ENCODE data around the gene C3orf33.
A peak's percentile ranks its signal among the peaks of the same experiment; 100 is the strongest.

Gene C3orf33

GRCh38 chr3:155809181-155809580 lies 3.1 kb upstream of the C3orf33 start:
- H3K4me3 ChIP-seq (ENCODE audit: low read depth, low read length) = no peak overlapping the region
- TF ChIP-seq MYC (IDR thresholded peaks at IDR 0.05; ENCODE audit: low read depth, low read length) (no peak), POLR2A (IDR thresholded peaks at IDR 0.05; ENCODE audit: extremely low read depth, insufficient read length) (no peak)
- TF ChIP-seq, protein P1, sequence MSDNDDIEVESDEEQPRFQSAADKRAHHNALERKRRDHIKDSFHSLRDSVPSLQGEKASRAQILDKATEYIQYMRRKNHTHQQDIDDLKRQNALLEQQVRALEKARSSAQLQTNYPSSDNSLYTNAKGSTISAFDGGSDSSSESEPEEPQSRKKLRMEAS (IDR thresholded peaks at IDR 0.05; ENCODE audit: low read depth, low read length) = no peak
- TF ChIP-seq, protein P2, sequence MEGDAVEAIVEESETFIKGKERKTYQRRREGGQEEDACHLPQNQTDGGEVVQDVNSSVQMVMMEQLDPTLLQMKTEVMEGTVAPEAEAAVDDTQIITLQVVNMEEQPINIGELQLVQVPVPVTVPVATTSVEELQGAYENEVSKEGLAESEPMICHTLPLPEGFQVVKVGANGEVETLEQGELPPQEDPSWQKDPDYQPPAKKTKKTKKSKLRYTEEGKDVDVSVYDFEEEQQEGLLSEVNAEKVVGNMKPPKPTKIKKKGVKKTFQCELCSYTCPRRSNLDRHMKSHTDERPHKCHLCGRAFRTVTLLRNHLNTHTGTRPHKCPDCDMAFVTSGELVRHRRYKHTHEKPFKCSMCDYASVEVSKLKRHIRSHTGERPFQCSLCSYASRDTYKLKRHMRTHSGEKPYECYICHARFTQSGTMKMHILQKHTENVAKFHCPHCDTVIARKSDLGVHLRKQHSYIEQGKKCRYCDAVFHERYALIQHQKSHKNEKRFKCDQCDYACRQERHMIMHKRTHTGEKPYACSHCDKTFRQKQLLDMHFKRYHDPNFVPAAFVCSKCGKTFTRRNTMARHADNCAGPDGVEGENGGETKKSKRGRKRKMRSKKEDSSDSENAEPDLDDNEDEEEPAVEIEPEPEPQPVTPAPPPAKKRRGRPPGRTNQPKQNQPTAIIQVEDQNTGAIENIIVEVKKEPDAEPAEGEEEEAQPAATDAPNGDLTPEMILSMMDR (IDR thresholded peaks at IDR 0.05; ENCODE audit: low read depth, low read length) = no peak
- DNase-seq (ENCODE audit: low read depth) = no peak

DNA sequence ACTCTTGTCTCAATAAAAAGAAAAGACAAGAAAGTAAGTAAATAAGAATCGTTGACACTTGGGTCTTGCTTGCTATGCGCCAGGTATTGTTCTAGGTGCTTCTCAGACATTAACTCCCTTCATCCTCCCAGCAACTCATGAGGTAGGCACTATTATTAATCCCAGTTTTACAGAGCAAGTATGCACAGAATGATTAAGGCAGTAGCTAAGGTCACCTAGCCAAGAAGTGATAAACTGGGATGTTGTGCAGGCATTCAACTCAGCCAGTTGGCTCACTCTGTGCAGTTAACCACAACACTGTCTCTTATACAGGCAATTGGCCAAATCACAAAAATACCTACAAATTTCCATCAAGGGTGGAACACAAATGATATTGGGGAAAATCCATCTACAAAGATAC lies 1.7 kb upstream of the C3orf33 start:
- DNase-seq (ENCODE audit: low read depth) = no peak
- no peak overlapping the region for H3K4me3 ChIP-seq (ENCODE audit: low read depth, low read length)
- TF ChIP-seq MYC (IDR thresholded peaks at IDR 0.05; ENCODE audit: low read depth, low read length) = no peak

- DNase-seq (ENCODE audit: low read depth) = peak; percentile 53
- TF ChIP-seq, protein P1 (IDR thresholded peaks at IDR 0.05; ENCODE audit: low read depth, low read length) = no peak
- TF ChIP-seq, protein P2 (IDR thresholded peaks at IDR 0.05; ENCODE audit: low read depth, low read length) = no peak
- no peak for TF ChIP-seq MYC (IDR thresholded peaks at IDR 0.05; ENCODE audit: low read depth, low read length)
- TF ChIP-seq POLR2A (IDR thresholded peaks at IDR 0.05; ENCODE audit: extremely low read depth, insufficient read length) = no peak
- H3K4me3 ChIP-seq (ENCODE audit: low read depth, low read length) = peak overlapping the region; percentile 63
Measured at GRCh38 chr3:155805204-155805801, 775 bp downstream of the C3orf33 start.

- TF ChIP-seq, protein P2 (IDR thresholded peaks at IDR 0.05; ENCODE audit: low read depth, low read length) = no peak
- no peak for DNase-seq (ENCODE audit: low read depth)
- H3K4me3 ChIP-seq (ENCODE audit: low read depth, low read length) = no peak overlapping the region
Measured at GRCh38 chr3:155804323-155804722, 1.8 kb downstream of the C3orf33 start.

DNA sequence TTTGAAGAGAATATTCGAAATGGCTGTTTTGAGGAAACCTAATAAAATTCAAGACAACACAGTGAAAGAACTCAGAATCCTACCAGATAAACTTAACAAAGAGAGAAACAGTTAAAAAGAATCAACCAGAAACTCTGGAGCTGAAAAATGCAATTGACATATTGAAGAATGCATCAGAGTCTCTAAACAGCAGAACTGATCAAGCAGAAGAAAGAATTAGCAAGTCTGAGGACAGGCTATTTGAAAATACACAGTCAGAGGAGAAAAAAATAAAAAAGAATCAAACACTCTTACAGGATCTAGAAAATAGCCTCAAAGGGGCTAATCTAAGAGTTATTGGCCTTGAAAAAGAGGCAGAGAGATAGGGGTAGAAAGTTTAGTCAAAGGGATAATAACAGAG lies 13.5 kb downstream of the C3orf33 start:
- TF ChIP-seq, protein P2 (IDR thresholded peaks at IDR 0.05; ENCODE audit: low read depth, low read length) = no peak
- no peak for TF ChIP-seq POLR2A (IDR thresholded peaks at IDR 0.05; ENCODE audit: extremely low read depth, insufficient read length)
- TF ChIP-seq, protein P1 (IDR thresholded peaks at IDR 0.05; ENCODE audit: low read depth, low read length) = no peak
- no peak for TF ChIP-seq MYC (IDR thresholded peaks at IDR 0.05; ENCODE audit: low read depth, low read length)
- H3K4me3 ChIP-seq (ENCODE audit: low read depth, low read length) = no peak overlapping the region
- no peak for DNase-seq (ENCODE audit: low read depth)

GRCh38 chr3:155791190-155791589 lies 14.9 kb downstream of the C3orf33 start:
- no peak overlapping the region for H3K4me3 ChIP-seq (ENCODE audit: low read depth, low read length)
- no peak for TF ChIP-seq MYC (IDR thresholded peaks at IDR 0.05; ENCODE audit: low read depth, low read length)
- TF ChIP-seq, protein P1 (IDR thresholded peaks at IDR 0.05; ENCODE audit: low read depth, low read length) = no peak
- TF ChIP-seq POLR2A (IDR thresholded peaks at IDR 0.05; ENCODE audit: extremely low read depth, insufficient read length) = no peak
- TF ChIP-seq, protein P2 (IDR thresholded peaks at IDR 0.05; ENCODE audit: low read depth, low read length) = no peak
- peak; percentile 74 for DNase-seq (ENCODE audit: low read depth)
